ENCODE data around the gene IFITM10. TPM values are rescaled to one million over a fixed set of nuclear protein-coding genes. Genes with fewer than 3 reads are reported as not detected.

Gene IFITM10
- total RNA-seq, 2 donors from 2014 or later, result 27.2 to 28.6 TPM

DNA sequence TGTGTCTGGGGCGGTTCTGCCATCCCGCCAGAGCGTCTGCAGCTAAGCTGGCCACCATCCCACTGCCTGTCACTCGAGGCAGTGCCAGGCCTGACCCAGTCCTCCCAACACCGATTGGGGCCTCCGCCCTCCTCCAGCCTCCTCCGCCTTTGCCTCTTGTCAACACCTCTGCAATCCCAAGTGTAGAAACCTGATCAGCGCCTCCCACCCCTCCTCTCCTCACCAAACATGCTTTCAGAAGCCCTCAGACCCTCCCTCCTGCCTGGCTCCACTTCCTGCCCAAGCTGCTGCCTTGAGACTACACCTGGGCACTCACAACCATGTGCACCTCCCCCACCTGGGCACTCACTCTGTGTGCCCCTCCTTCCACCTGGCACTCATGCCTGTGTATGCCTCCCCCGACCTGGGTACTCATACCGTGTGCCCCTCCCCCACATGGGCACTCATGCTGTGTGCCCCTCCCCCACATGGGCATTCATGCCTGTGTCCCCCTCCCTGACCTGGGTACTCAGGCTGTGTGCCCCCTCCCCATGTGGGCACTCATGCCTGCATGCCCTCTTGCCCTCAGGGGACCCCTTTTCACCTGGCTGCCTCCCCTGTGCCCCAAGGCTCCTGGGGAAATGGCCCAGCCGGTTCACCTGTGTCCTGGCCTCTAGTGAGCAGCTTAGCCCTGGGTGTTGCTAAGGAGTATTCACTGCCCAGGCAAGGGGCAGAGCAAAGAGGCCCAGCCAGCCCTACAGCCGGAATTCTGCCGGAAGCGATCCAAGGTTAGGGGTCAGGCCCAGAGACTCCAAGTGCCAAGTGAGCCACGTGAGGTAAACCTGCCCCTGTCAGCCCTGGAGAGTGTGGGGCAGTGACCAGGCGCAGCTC lies 5.5 kb upstream of the IFITM10 start:
- DNase-seq (ENCODE audit: low spot score) (no peak), ATAC-seq (ENCODE audit: insufficient number of reproducible peaks, low FRiP score, low read depth) (no peak)
- TF ChIP-seq, protein P1, sequence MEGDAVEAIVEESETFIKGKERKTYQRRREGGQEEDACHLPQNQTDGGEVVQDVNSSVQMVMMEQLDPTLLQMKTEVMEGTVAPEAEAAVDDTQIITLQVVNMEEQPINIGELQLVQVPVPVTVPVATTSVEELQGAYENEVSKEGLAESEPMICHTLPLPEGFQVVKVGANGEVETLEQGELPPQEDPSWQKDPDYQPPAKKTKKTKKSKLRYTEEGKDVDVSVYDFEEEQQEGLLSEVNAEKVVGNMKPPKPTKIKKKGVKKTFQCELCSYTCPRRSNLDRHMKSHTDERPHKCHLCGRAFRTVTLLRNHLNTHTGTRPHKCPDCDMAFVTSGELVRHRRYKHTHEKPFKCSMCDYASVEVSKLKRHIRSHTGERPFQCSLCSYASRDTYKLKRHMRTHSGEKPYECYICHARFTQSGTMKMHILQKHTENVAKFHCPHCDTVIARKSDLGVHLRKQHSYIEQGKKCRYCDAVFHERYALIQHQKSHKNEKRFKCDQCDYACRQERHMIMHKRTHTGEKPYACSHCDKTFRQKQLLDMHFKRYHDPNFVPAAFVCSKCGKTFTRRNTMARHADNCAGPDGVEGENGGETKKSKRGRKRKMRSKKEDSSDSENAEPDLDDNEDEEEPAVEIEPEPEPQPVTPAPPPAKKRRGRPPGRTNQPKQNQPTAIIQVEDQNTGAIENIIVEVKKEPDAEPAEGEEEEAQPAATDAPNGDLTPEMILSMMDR (IDR thresholded peaks at IDR 0.05), result no peak
- Histone ChIP-seq H3K36me3 (peaks cover 61% of the 10 kb centered on the region), H3K4me1 (ENCODE audit: control insufficient read depth in 1 of 2, low read depth in 2 of 2) (peaks cover 32 to 56% of the 10 kb centered on the region in 2 donors), H3K27ac (peak overlapping the region in 1 of 2 donors; percentile 21), H3K9me3 (no peaks in the 10 kb centered on the region), H3K4me3 (no peak overlapping the region), H3K27me3 (replicated peaks; ENCODE audit: insufficient read depth) (no peaks in the 10 kb centered on the region)

DNA sequence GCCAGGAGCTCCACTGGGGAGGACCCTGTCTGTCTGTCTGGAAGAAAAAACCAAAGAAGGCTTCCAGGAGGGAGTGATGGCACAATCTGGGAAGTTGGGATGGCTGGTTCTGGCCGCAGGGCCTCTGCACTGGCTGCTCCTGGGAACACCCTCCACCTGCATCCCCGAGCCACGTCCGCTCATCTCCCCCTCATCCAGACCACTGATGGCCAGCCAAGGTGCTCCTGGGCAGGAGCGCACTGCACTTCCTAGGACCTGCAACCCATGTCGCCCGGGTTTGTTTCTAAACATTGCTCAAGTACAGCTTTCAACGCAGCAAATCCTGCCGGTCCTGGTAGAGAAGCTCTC lies 4.9 kb upstream of the IFITM10 start:
- DNase-seq (ENCODE audit: low spot score) (no peak), ATAC-seq (ENCODE audit: insufficient number of reproducible peaks, low FRiP score, low read depth) (no peak)
- peak overlapping the region in 1 of 2 donors; percentile 5 for H3K27ac ChIP-seq
- no peaks in the 10 kb centered on the region for H3K27me3 ChIP-seq (replicated peaks; ENCODE audit: insufficient read depth)
- H3K36me3 ChIP-seq, result peaks cover 61% of the 10 kb centered on the region
- H3K4me1 ChIP-seq (ENCODE audit: control insufficient read depth in 1 of 2, low read depth in 2 of 2), result peaks cover 33 to 56% of the 10 kb centered on the region in 2 donors
- TF ChIP-seq, protein P1 (IDR thresholded peaks at IDR 0.05), result no peak
- H3K9me3 ChIP-seq, result no peaks in the 10 kb centered on the region
- no peak overlapping the region for H3K4me3 ChIP-seq

DNA sequence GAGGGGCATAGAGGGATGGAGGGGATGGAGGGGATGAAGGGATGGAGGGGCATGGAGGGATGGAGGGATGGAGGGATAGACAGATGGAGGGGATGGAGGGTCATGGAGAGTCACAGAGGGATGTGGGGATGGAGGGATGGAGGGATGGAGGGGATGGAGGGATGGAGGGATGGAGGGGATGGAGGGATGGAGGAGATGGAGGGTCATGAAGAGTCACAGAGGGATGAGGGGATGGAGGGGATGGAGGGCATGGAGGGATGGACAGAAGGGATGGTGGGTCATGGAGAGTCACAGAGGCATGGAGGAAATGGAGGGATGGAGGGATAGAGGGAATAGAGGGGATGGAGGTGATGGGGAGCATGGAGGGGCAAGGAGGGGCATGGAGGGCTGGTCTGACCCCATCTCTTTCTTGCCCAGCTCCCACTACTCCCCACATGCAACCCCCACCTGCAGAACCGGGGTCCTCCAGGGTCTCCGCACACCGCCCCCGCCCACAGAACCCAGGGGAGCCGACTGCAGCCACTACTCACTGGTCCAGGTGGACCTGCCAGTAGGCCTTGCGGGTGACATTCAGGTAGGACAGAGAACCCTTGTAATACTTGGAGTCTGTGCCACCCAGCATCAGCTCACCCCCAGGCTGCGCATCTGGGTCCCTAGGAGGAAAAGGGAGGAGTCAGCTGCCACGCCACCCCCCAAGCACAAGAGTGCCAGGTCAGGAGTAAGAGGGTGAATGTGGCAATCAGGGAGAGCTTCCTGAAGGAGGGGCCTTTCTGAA lies 4.2 kb upstream of the IFITM10 start:
- DNase-seq (ENCODE audit: low spot score), result no peak
- peaks cover 59% of the 10 kb centered on the region for H3K36me3 ChIP-seq
- no peak for ATAC-seq (ENCODE audit: insufficient number of reproducible peaks, low FRiP score, low read depth)
- H3K4me3 ChIP-seq, result no peak overlapping the region
- H3K27ac ChIP-seq, result peak overlapping the region in 1 of 2 donors; percentile 5
- TF ChIP-seq, protein P1 (IDR thresholded peaks at IDR 0.05), result no peak
- peaks cover 29 to 56% of the 10 kb centered on the region in 2 donors for H3K4me1 ChIP-seq (ENCODE audit: control insufficient read depth in 1 of 2, low read depth in 2 of 2)
- no peaks in the 10 kb centered on the region for H3K9me3 ChIP-seq
- no peaks in the 10 kb centered on the region for H3K27me3 ChIP-seq (replicated peaks; ENCODE audit: insufficient read depth)

DNA sequence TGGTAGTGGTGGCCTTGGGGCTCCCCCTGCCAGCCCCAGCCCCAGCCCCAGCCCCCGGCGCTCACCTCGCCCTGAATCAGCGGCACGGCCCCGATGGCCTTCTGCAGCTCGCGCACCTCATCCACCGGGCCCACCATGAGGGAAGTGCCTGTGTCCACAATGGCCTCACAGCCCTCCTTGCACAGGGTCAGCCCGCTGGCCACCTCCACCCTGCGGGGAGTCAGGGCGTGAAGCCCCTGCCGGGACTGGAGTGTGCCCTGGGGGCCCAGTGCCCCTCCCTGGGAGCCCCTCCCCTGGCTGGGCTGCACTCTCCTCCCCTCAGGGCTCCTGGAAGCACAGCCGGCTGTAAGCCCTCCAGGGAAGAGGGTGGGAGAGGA lies 3.5 kb upstream of the IFITM10 start:
- Histone ChIP-seq H3K36me3 (peaks cover 53% of the 10 kb centered on the region), H3K27me3 (replicated peaks; ENCODE audit: insufficient read depth) (no peaks in the 10 kb centered on the region), H3K9me3 (no peaks in the 10 kb centered on the region), H3K4me1 (ENCODE audit: control insufficient read depth in 1 of 2, low read depth in 2 of 2) (peaks cover 23 to 53% of the 10 kb centered on the region in 2 donors), H3K27ac (no peak overlapping the region), H3K4me3 (no peak overlapping the region)
- ATAC-seq (ENCODE audit: insufficient number of reproducible peaks, low FRiP score, low read depth), result no peak
- TF ChIP-seq, protein P1 (IDR thresholded peaks at IDR 0.05), result no peak
- DNase-seq (ENCODE audit: low spot score), result no peak

DNA sequence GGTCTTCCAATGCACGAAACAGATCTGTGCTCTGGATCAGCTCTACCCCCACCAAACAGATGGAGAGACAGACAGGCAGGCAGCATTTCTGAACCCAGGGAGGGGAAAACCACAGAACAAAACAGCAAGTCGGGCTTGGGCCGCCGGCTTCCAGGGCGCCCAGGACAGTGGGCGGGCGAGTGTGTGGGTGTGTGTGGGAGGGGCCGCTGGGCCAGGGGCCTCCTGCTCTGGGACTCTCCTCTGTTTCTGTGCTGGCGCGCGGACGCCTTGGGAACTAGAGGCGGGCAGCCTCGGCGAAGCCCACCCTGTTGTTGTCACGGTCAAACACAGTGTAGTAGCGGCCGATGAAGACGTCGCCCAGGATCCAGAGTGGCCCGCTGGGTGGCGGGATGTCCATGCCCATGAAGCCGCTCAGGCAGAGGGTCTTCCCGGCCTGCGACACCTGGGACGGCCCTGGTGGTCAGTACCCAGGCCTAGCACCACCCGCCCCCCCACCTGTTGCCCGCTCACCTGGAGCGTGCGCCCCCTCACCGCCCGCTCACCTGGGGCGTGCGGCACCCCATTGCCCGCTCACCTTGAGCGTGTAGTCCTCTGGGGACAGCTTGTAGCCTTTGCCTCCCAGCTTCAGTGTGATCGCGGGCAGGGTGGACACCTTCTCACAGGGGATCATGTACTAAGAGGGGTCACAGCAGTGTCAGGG lies 3.0 kb upstream of the IFITM10 start:
- H3K27ac ChIP-seq, result no peak overlapping the region
- peaks cover 53% of the 10 kb centered on the region for H3K36me3 ChIP-seq
- H3K27me3 ChIP-seq (replicated peaks; ENCODE audit: insufficient read depth), result no peaks in the 10 kb centered on the region
- H3K9me3 ChIP-seq, result no peaks in the 10 kb centered on the region
- ATAC-seq (ENCODE audit: insufficient number of reproducible peaks, low FRiP score, low read depth) (no peak), DNase-seq (ENCODE audit: low spot score) (no peak)
- no peak overlapping the region for H3K4me3 ChIP-seq
- peaks cover 20 to 50% of the 10 kb centered on the region in 2 donors for H3K4me1 ChIP-seq (ENCODE audit: control insufficient read depth in 1 of 2, low read depth in 2 of 2)
- TF ChIP-seq, protein P1 (IDR thresholded peaks at IDR 0.05), result no peak
